Keratinocyte (primary cell): ENCODE measurements around the gene USP34. TPM values are rescaled to one million over a fixed set of nuclear protein-coding genes. Genes with fewer than 3 reads are reported as not detected.

ENCODE experiments used
- DNase-seq: peaks from one replicate; pipeline ENCODE4 v3.0.0-alpha.2; 2011; ENCODE audit warnings: low read depth, missing footprints, low spot score
- FAIRE-seq: peaks from 2 replicates; lab custom pipeline; 2011; peaks lifted over from hg19 to GRCh38; lab: Jason Lieb, UNC
- H2AFZ ChIP-seq: 2 replicates; pipeline ENCODE4 v1.6.0; 2012; ENCODE audit warnings: low read length, control low read depth, inconsistent platforms; ENCODE audit not compliant: control insufficient read depth
- H3K27ac ChIP-seq: 2 replicates; pipeline ENCODE4 v1.5.1; 2011; ENCODE audit warnings: low read length; ENCODE audit not compliant: control insufficient read depth, insufficient read depth
- H3K27me3 ChIP-seq: 3 replicates; pipeline ENCODE4 v1.6.0; 2011; ENCODE audit warnings: low read length; ENCODE audit not compliant: control insufficient read depth, insufficient read depth; ENCODE audit errors: extremely low read depth
- H3K36me3 ChIP-seq, 2 experiments: 2 replicates in 1 of 2; 3 replicates in 1 of 2; pipeline ENCODE4 v1.5.1; 2011; ENCODE audit warnings: low read length in 2 of 2, mild to moderate bottlenecking in 1 of 2; ENCODE audit not compliant: control insufficient read depth in 2 of 2, insufficient read depth in 2 of 2; ENCODE audit errors: extremely low read depth in 1 of 2
- H3K4me1 ChIP-seq: 3 replicates; pipeline ENCODE4 v1.5.1; 2011; ENCODE audit warnings: low read length; ENCODE audit not compliant: control insufficient read depth, insufficient read depth; ENCODE audit errors: extremely low read depth
- H3K4me2 ChIP-seq: 3 replicates; pipeline ENCODE4 v1.6.0; 2011; ENCODE audit warnings: low read depth, low read length; ENCODE audit not compliant: control insufficient read depth, insufficient read depth; ENCODE audit errors: extremely low read depth
- H3K4me3 ChIP-seq, 3 experiments: fragments of 200-600 bp in 1 of 3; sonication (generic) in 1 of 3; 2 replicates in 2 of 3; 3 replicates in 1 of 3; pipeline ENCODE4 v1.5.1; 2011 to 2016; ENCODE audit warnings: low read length in 3 of 3, mild to moderate bottlenecking in 3 of 3, control low read depth in 2 of 3, inconsistent platforms in 1 of 3, low read depth in 1 of 3, mixed read lengths in 1 of 3, mixed run types in 1 of 3, moderate library complexity in 1 of 3; ENCODE audit not compliant: control insufficient read depth in 2 of 3, insufficient read depth in 2 of 3; ENCODE audit errors: extremely low read depth in 1 of 3
- H3K79me2 ChIP-seq: 2 replicates; pipeline ENCODE4 v1.6.0; 2012; ENCODE audit warnings: low read length; ENCODE audit not compliant: control insufficient read depth, insufficient read depth
- H3K9ac ChIP-seq: 3 replicates; pipeline ENCODE4 v1.6.0; 2011; ENCODE audit warnings: low read length; ENCODE audit not compliant: control insufficient read depth, insufficient read depth; ENCODE audit errors: extremely low read depth
- H3K9me1 ChIP-seq: 3 replicates; pipeline ENCODE4 v1.6.0; 2011; ENCODE audit warnings: low read length; ENCODE audit not compliant: control insufficient read depth, insufficient read depth; ENCODE audit errors: extremely low read depth
- H3K9me3 ChIP-seq: 2 replicates; pipeline ENCODE4 v1.5.1; 2012; ENCODE audit warnings: low read depth, low read length; ENCODE audit not compliant: control insufficient read depth
- H4K20me1 ChIP-seq: 3 replicates; pipeline ENCODE4 v1.6.0; 2011; ENCODE audit warnings: low read length; ENCODE audit not compliant: control insufficient read depth, insufficient read depth; ENCODE audit errors: extremely low read depth
- EZH2 ChIP-seq: IDR thresholded peaks from one replicate; pipeline ENCODE4 v1.6.1; 2012; ENCODE audit warnings: inconsistent platforms, mild to moderate bottlenecking, low read length, moderate library complexity
- dilution Hi-C: fragments of 300-500 bp; cut with MboI; formaldehyde crosslinking; loops from one replicate; pipeline ENCODE4 v1.7.0; 2020; ENCODE audit warnings: low sequenced_read_pairs; ENCODE audit not compliant: extremely low pct_ligation_motif_present
- polyA plus RNA-seq, 5 experiments: library from polyadenylated mRNA; depleted of rRNA in 3 of 5; stranded (reverse) in 3 of 5; stranded (forward) in 1 of 5; unstranded in 1 of 5; fragments of >200 nt; gene quantifications; 1 replicate in 1 of 5; 2 replicates in 3 of 5; 3 replicates in 1 of 5; pipeline versions ENCODE4 v1.2.1 to v1.2.3, GENCODE V29; 2011 to 2012; ENCODE audit warnings: missing spikeins in 2 of 5, low read depth in 1 of 5, low replicate concordance in 1 of 5
- TF ChIP-seq, protein P1 (sequence below), 3 experiments: IDR thresholded peaks in 1 of 3; conservative IDR thresholded peaks in 1 of 3; optimal IDR thresholded peaks in 1 of 3; 2 replicates in 2 of 3; 3 replicates in 1 of 3; pipeline versions ENCODE3 to v1.5.1; 2011; ENCODE audit warnings: low read length in 3 of 3, mild to moderate bottlenecking in 3 of 3, moderate library complexity in 2 of 3, control low read depth in 1 of 3, inconsistent platforms in 1 of 3; ENCODE audit not compliant: insufficient read depth in 2 of 3; ENCODE audit errors: extremely low read depth in 1 of 3

Gene USP34
- polyA plus RNA-seq, 1 donor (not counting 4 experiments of a cell fraction or from before 2014, with no cell fraction given), result 54.7 TPM

GRCh38 chr2:61233581-61233980 is 237.3 kb downstream of the USP34 start:
- H3K9me1 ChIP-seq, result no peaks in the 10 kb centered on the region
- H3K36me3 ChIP-seq, result peaks cover 4 to 5% of the 10 kb centered on the region in 2 experiments
- no peak overlapping the region for H3K27ac ChIP-seq
- no peak overlapping the region for H3K9ac ChIP-seq
- H3K27me3 ChIP-seq, result no peaks in the 10 kb centered on the region
- TF ChIP-seq, protein P1, sequence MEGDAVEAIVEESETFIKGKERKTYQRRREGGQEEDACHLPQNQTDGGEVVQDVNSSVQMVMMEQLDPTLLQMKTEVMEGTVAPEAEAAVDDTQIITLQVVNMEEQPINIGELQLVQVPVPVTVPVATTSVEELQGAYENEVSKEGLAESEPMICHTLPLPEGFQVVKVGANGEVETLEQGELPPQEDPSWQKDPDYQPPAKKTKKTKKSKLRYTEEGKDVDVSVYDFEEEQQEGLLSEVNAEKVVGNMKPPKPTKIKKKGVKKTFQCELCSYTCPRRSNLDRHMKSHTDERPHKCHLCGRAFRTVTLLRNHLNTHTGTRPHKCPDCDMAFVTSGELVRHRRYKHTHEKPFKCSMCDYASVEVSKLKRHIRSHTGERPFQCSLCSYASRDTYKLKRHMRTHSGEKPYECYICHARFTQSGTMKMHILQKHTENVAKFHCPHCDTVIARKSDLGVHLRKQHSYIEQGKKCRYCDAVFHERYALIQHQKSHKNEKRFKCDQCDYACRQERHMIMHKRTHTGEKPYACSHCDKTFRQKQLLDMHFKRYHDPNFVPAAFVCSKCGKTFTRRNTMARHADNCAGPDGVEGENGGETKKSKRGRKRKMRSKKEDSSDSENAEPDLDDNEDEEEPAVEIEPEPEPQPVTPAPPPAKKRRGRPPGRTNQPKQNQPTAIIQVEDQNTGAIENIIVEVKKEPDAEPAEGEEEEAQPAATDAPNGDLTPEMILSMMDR (optimal IDR thresholded peaks at IDR 0.05 in 1 of 3, IDR thresholded peaks at IDR 0.05 in 1 of 3, conservative IDR thresholded peaks at IDR 0.05 in 1 of 3; ENCODE audit: extremely low read depth in 1 of 3, insufficient read depth in 2 of 3, low read length in 3 of 3), result no peak
- no peak for TF ChIP-seq EZH2
- no peak for FAIRE-seq
- H3K79me2 ChIP-seq, result no peaks in the 10 kb centered on the region
- H4K20me1 ChIP-seq, result no peaks in the 10 kb centered on the region
- no peak for DNase-seq
- dilution Hi-C loops, result no loop called here
- H2AFZ ChIP-seq, result no peak overlapping the region
- no peak overlapping the region for H3K4me3 ChIP-seq
- H3K4me2 ChIP-seq, result no peak overlapping the region
- H3K4me1 ChIP-seq, result no peaks in the 10 kb centered on the region
- H3K9me3 ChIP-seq, result no peaks in the 10 kb centered on the region

GRCh38 chr2:61229936-61230335 is 241.0 kb downstream of the USP34 start:
- H3K9me3 ChIP-seq, result no peaks in the 10 kb centered on the region
- dilution Hi-C loops, result no loop called here
- H3K4me1 ChIP-seq, result no peaks in the 10 kb centered on the region
- no peaks in the 10 kb centered on the region for H3K27me3 ChIP-seq
- H3K9me1 ChIP-seq, result no peaks in the 10 kb centered on the region
- H3K27ac ChIP-seq, result no peak overlapping the region
- FAIRE-seq (no peak), DNase-seq (no peak)
- peaks cover 4 to 6% of the 10 kb centered on the region in 2 experiments for H3K36me3 ChIP-seq
- H2AFZ ChIP-seq, result no peak overlapping the region
- no peaks in the 10 kb centered on the region for H4K20me1 ChIP-seq
- H3K9ac ChIP-seq, result no peak overlapping the region
- no peak overlapping the region for H3K4me2 ChIP-seq
- TF ChIP-seq, protein P1 (optimal IDR thresholded peaks at IDR 0.05 in 1 of 3, IDR thresholded peaks at IDR 0.05 in 1 of 3, conservative IDR thresholded peaks at IDR 0.05 in 1 of 3; ENCODE audit: extremely low read depth in 1 of 3, insufficient read depth in 2 of 3, low read length in 3 of 3), result no peak
- no peak for TF ChIP-seq EZH2
- no peak overlapping the region for H3K4me3 ChIP-seq
- H3K79me2 ChIP-seq, result no peaks in the 10 kb centered on the region
